GM23338 (cell line): ENCODE results near the gene GBE1. TPM values are rescaled to one million over a fixed set of nuclear protein-coding genes. Genes with fewer than 3 reads are reported as not detected.

Experiments used
- polyA plus RNA-seq: library from polyadenylated mRNA; unstranded; fragments of >200 nt; fragmentation: Nextera tagmentation; extraction: Ambion mirVana; gene quantifications from 2 replicates; pipeline ENCODE4 v1.2.1, GENCODE V29; 2016
- small RNA-seq: library from RNA; depleted of rRNA; stranded (forward); fragments of <200 nt; gene quantifications from one replicate; pipeline ENCODE3, GENCODE V24; 2014; ENCODE audit warnings: low replicate concordance
- total RNA-seq: library from RNA; depleted of rRNA; stranded (reverse); fragments of >200 nt; shearing (Covaris generic); gene quantifications from 2 replicates; pipeline ENCODE4 v1.2.3, GENCODE V29; 2014

The GBE1 gene
- total and polyA plus RNA-seq, 2 experiments from 2014 or later: 6.4 to 12.2 TPM

Small RNAs within 50 kb of the gene (small RNA-seq; reads per million reads assigned to genes)
- not detected for gene AC017015.1
- 2.0 reads per million, percentile 81 among the genes with 10 or more reads in this experiment for gene RNU2-28P
